Spinal cord (tissue), 10 donors: Measurements from ENCODE around the gene PUSL1. TPM values are rescaled to one million over a fixed set of nuclear protein-coding genes. Genes with fewer than 3 reads are reported as not detected.

Experiments used
- DNase-seq, 6 donors: peaks; one replicate each; pipeline versions ENCODE4 v3.0.0 to v3.0.0-alpha.2; 2013 to 2015; ENCODE audit warnings: low spot score in 6 of 6, low read depth in 4 of 6
- H3K27ac ChIP-seq: one replicate; pipeline ENCODE4 v1.5.1; 2013; ENCODE audit warnings: low read depth, low read length, control low read depth
- H3K27me3 ChIP-seq: one replicate; pipeline ENCODE4 v1.6.1; 2013; ENCODE audit warnings: low read length; ENCODE audit not compliant: control insufficient read depth, insufficient read depth
- H3K36me3 ChIP-seq: one replicate; pipeline ENCODE4 v1.6.1; 2013; ENCODE audit warnings: low read length; ENCODE audit not compliant: control insufficient read depth, insufficient read depth
- H3K4me1 ChIP-seq: one replicate; pipeline ENCODE4 v1.6.1; 2013; ENCODE audit warnings: low read length; ENCODE audit not compliant: control insufficient read depth, insufficient read depth
- H3K4me3 ChIP-seq: one replicate; pipeline ENCODE4 v1.5.1; 2013; ENCODE audit warnings: low read depth, low read length, control low read depth
- H3K9me3 ChIP-seq: one replicate; pipeline ENCODE4 v1.6.1; 2013; ENCODE audit warnings: low read length; ENCODE audit not compliant: control insufficient read depth, insufficient read depth
- WGBS: methylation state at CpG from one replicate; pipeline ENCODE4 v1.1.5; 2013; ENCODE audit warnings: missing lambda C conversion rate; ENCODE audit not compliant: insufficient coverage; 5-methylcytosine and 5-hydroxymethylcytosine counted together
- polyA plus RNA-seq, 2 donors: library from polyadenylated mRNA; unstranded; fragments of 120-200 nt; gene quantifications; one replicate each; pipeline ENCODE4 v1.2.1, GENCODE V29; 2013; ENCODE audit not compliant: insufficient read length in 2 of 2
- total RNA-seq, 2 donors: library from RNA; depleted of rRNA in 1 of 2; stranded (reverse); fragments of 120-200 nt in 1 of 2; fragments of >200 nt in 1 of 2; gene quantifications; one replicate each; pipeline versions ENCODE4 v1.2.3 to v1.2.4, GENCODE V29; 2013 to 2014
- donor health status: healthy.

The PUSL1 gene
- total and polyA plus RNA-seq, 4 donors: 6.2 to 17.7 (median 15.1) TPM

DNA sequence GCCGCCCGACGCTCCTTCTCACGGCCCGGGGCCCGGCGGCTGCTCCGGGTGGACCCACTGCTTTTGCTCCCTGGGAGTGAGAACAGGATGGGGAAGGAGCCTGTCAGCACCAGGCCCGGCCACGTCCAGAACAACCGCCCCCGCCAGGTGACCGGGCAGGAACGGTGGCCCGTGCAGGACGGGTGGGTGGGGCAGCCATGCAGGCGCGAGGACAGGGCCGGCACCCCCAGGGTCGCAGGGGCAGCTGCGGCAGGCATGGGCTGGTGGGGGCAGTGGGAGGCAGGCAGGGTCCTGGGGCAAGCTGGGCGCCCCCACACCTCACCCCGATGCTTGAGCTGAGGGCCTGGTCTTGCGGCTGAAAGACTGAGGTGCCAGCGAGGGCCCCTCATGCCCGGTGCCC is 28.0 kb downstream of the PUSL1 start:
- H3K36me3 ChIP-seq: peaks cover 94% of the 10 kb centered on the region
- 89% methylated on average over 25 of the region's 26 CpGs for WGBS
- no peak overlapping the region for H3K27ac ChIP-seq
- H3K9me3 ChIP-seq: no peaks in the 10 kb centered on the region
- peaks cover 1% of the 10 kb centered on the region for H3K4me1 ChIP-seq
- no peaks in the 10 kb centered on the region for H3K27me3 ChIP-seq
- no peak for DNase-seq
- H3K4me3 ChIP-seq: no peak overlapping the region

GRCh38 chr1:1336931-1337792 is 28.8 kb downstream of the PUSL1 start:
- WGBS: 95% methylated on average over 31 of the region's 32 CpGs

GRCh38 chr1:1337793-1338147 is 29.4 kb downstream of the PUSL1 start:
- no peak for DNase-seq
- no peaks in the 10 kb centered on the region for H3K9me3 ChIP-seq
- H3K4me1 ChIP-seq: no peaks in the 10 kb centered on the region
- no peak overlapping the region for H3K27ac ChIP-seq
- no peak overlapping the region for H3K4me3 ChIP-seq
- no peaks in the 10 kb centered on the region for H3K27me3 ChIP-seq
- peaks cover 100% of the 10 kb centered on the region for H3K36me3 ChIP-seq
- WGBS: 84% methylated on average over 18 of the region's 18 CpGs

More at GRCh38 chr1:1336931-1337792, 28.8 kb downstream of the PUSL1 start:
- no peak overlapping the region for H3K27ac ChIP-seq
- H3K27me3 ChIP-seq: no peaks in the 10 kb centered on the region
- no peak overlapping the region for H3K4me3 ChIP-seq
- H3K4me1 ChIP-seq: no peaks in the 10 kb centered on the region
- DNase-seq: no peak
- H3K9me3 ChIP-seq: no peaks in the 10 kb centered on the region
- H3K36me3 ChIP-seq: peaks cover 100% of the 10 kb centered on the region

- 92% methylated on average over 36 of the region's 36 CpGs for WGBS
- Histone ChIP-seq H3K4me1 (no peaks in the 10 kb centered on the region), H3K27me3 (no peaks in the 10 kb centered on the region), H3K9me3 (no peaks in the 10 kb centered on the region), H3K4me3 (no peak overlapping the region), H3K27ac (no peak overlapping the region), H3K36me3 (peaks cover 100% of the 10 kb centered on the region)
- no peak for DNase-seq
Measured at GRCh38 chr1:1338278-1338677, 29.9 kb downstream of the PUSL1 start.

DNA sequence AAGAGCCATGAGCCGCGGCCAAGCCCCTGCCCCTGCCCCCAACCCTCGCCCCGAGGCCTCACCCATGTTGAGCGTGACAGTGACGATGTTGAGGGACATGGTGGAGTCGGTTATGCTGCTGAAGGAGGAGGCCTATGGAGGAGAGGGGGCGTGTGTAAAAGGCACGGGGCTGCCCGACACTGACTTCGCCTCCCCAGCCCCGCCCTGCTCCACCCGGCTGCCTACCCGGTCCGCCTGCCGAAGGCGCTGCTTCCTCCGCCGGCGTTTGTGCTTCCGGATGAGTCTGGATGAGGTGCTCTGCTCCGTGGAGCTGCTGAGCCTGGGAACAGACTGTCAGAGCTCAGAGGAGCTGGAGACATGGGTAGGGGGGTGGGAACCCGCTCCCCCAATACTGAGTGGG is 31.8 kb downstream of the PUSL1 start:
- Histone ChIP-seq H3K36me3 (peaks cover 100% of the 10 kb centered on the region), H3K4me1 (peaks cover 1% of the 10 kb centered on the region), H3K27me3 (no peaks in the 10 kb centered on the region), H3K4me3 (no peak overlapping the region), H3K9me3 (no peaks in the 10 kb centered on the region), H3K27ac (no peak overlapping the region)
- no peak for DNase-seq
- WGBS: 90% methylated on average over 23 of the region's 23 CpGs

- DNase-seq: no peak
- Histone ChIP-seq H3K9me3 (no peaks in the 10 kb centered on the region), H3K36me3 (peaks cover 100% of the 10 kb centered on the region), H3K4me1 (peaks cover 9% of the 10 kb centered on the region), H3K27ac (no peak overlapping the region), H3K4me3 (no peak overlapping the region), H3K27me3 (no peaks in the 10 kb centered on the region)
- 93% methylated on average over 36 of the region's 36 CpGs for WGBS
Measured at GRCh38 chr1:1340791-1341548, 32.6 kb downstream of the PUSL1 start.

DNA sequence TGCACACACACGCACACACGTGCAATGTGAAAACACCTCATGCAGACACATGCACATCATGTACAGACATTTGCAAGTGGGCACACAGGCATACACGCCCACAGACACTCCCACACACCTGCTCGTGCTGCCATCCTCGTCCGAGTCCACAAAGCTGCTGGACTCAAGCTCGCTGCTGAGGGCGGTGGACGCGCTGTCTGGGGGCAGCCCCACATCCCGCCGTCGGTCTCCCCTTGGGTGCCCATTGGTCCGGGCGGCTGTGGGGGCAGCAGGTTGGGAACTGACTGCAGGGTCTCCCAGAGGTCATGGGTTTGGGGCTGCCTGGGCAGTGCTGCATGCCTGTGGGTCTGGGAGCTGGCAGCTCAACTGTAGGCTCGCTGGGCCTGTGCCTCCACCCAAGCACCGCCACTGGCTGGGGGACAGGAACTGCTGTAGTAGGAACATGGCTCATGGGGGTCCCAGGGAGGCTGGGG is 33.2 kb downstream of the PUSL1 start:
- peaks cover 15% of the 10 kb centered on the region for H3K4me1 ChIP-seq
- peaks cover 100% of the 10 kb centered on the region for H3K36me3 ChIP-seq
- no peak overlapping the region for H3K4me3 ChIP-seq
- no peaks in the 10 kb centered on the region for H3K9me3 ChIP-seq
- 95% methylated on average over 17 of the region's 17 CpGs for WGBS
- DNase-seq: no peak
- no peaks in the 10 kb centered on the region for H3K27me3 ChIP-seq
- H3K27ac ChIP-seq: no peak overlapping the region

- no peak overlapping the region for H3K4me3 ChIP-seq
- peaks cover 21% of the 10 kb centered on the region for H3K4me1 ChIP-seq
- no peaks in the 10 kb centered on the region for H3K27me3 ChIP-seq
- no peaks in the 10 kb centered on the region for H3K9me3 ChIP-seq
- 96% methylated on average over 23 of the region's 28 CpGs for WGBS
- peaks cover 100% of the 10 kb centered on the region for H3K36me3 ChIP-seq
- no peak overlapping the region for H3K27ac ChIP-seq
- no peak for DNase-seq
Measured at GRCh38 chr1:1342061-1342562, 33.7 kb downstream of the PUSL1 start.

DNA sequence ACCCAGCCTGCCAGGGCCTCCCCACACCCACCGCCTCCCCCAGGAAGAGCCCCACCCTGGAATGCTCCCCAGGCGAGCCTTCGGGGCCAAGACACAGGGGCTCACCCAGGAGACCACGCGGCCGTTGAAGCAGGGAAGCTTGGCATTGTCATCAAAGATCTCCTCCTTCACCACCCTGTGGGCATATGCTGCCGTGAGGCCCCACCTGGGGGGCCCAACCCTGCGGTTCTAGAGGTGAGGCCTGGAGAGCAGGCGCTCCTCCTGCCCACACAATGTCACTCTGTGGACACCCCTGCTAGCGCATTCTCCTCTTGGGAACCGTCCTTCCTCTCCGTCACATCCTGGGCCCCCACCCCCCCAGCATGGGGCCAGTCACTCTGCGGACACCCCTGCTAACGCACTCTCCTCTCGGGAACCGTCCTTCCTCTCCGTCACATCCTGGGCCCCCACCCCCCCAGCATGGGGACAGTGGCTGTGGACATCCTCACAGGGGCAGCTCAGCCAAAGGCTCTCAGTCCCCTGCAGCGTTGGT is 34.3 kb downstream of the PUSL1 start:
- peaks cover 100% of the 10 kb centered on the region for H3K36me3 ChIP-seq
- no peaks in the 10 kb centered on the region for H3K27me3 ChIP-seq
- peaks cover 26% of the 10 kb centered on the region for H3K4me1 ChIP-seq
- no peak overlapping the region for H3K27ac ChIP-seq
- 74% methylated on average over 12 of the region's 18 CpGs for WGBS
- no peak for DNase-seq
- H3K9me3 ChIP-seq: no peaks in the 10 kb centered on the region
- no peak overlapping the region for H3K4me3 ChIP-seq
